ENCODE data around the gene SULT1A4.
"Not testable (repeated sequence)": the region's sequence is repeated elsewhere in the genome, so short reads cannot be mapped to it uniquely, and the experiment has no call there.

DNA sequence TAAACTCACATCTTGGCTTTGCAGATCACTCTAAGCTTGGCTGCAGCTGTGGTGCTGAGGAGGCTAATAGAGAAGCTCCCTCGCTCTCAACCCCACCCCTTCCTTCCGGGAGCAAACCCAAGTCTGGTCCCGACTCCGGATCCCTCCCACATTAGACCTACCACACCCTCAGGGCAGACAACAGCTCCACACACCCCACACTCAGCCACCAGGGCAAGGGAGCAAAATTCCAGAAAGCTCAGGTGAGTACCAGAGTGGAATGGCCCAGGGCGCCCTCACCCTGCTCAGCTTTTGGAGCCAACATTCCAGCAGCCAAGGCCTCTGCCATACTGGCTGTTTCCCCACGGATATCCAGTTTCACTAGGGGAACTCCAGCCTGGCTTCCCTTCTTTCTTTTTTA, 9.9 kb downstream of the SULT1A4 start:
- TF ChIP-seq, protein P1, sequence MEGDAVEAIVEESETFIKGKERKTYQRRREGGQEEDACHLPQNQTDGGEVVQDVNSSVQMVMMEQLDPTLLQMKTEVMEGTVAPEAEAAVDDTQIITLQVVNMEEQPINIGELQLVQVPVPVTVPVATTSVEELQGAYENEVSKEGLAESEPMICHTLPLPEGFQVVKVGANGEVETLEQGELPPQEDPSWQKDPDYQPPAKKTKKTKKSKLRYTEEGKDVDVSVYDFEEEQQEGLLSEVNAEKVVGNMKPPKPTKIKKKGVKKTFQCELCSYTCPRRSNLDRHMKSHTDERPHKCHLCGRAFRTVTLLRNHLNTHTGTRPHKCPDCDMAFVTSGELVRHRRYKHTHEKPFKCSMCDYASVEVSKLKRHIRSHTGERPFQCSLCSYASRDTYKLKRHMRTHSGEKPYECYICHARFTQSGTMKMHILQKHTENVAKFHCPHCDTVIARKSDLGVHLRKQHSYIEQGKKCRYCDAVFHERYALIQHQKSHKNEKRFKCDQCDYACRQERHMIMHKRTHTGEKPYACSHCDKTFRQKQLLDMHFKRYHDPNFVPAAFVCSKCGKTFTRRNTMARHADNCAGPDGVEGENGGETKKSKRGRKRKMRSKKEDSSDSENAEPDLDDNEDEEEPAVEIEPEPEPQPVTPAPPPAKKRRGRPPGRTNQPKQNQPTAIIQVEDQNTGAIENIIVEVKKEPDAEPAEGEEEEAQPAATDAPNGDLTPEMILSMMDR (conservative IDR thresholded peaks at IDR 0.05; ENCODE audit: low read length) = not testable (repeated sequence)
- TF ChIP-seq EZH2phosphoT487 (IDR thresholded peaks at IDR 0.05; ENCODE audit: borderline replicate concordance) = not testable (repeated sequence)
